H1 (cell line): ENCODE data around the gene ANKRD17.

Experiments used
- CHD1 ChIP-seq: IDR thresholded peaks from 2 replicates; pipeline ENCODE4 v1.6.1; 2012; ENCODE audit warnings: low read depth, low read length, improper control_type of control experiment
- CHD2 ChIP-seq: IDR thresholded peaks from 2 replicates; pipeline ENCODE4 v1.6.1; 2012; ENCODE audit warnings: low read length, improper control_type of control experiment
- EZH2 ChIP-seq: fragments of 200-600 bp; sonication (generic); IDR thresholded peaks from 2 replicates; pipeline ENCODE4 v1.7.1; 2012; ENCODE audit warnings: low read depth, mild to moderate bottlenecking, moderate library complexity, low read length, inconsistent platforms; ENCODE audit not compliant: severe bottlenecking
- JUN ChIP-seq: IDR thresholded peaks from 2 replicates; pipeline ENCODE4 v1.6.1; 2011; ENCODE audit warnings: low read depth, mild to moderate bottlenecking, improper control_type of control experiment, low read length
- POLR2AphosphoS5 ChIP-seq: IDR thresholded peaks from 2 replicates; pipeline ENCODE4 v1.6.1; 2011; ENCODE audit warnings: low read depth, low read length
- TAF1 ChIP-seq: IDR thresholded peaks from 2 replicates; pipeline ENCODE4 v1.6.1; 2011; ENCODE audit warnings: mild to moderate bottlenecking, low read depth, low read length
- TF ChIP-seq, protein P1 (sequence below), 3 experiments: IDR thresholded peaks; 1 replicate in 2 of 3; 2 replicates in 1 of 3; pipeline versions ENCODE4 v1.5.1 to v1.6.1; 2011; ENCODE audit warnings: low read length in 3 of 3, mild to moderate bottlenecking in 3 of 3, inconsistent platforms in 2 of 3, low read depth in 1 of 3, moderate library complexity in 1 of 3; ENCODE audit not compliant: insufficient read depth in 1 of 3; ENCODE audit errors: control extremely low read depth in 1 of 3

DNA sequence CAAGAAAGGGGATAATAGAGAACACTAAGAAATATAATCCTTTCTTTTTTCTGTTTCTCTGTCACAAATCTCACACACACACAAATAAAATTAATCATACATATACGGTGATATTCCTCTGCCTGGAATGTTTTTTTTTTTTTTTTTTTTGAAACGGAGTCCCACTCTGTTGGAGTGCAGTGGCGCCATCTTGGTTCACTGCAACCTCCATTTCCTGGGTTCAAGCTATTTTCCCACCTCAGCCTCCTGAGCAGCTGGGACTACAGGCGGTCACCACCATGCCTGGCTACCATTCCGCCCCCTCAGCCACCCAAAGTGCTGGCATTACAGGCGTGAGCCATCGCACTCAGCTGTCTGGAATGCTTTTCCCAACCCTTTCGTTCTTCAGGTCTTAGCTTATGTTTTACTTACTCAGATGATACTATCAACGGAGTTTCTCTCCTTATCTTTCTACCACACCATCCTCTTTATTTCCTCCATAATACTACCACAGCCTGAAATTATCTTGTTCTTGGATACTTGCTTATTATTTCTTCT is 69.3 kb downstream of the ANKRD17 start:
- TF ChIP-seq POLR2AphosphoS5 (no peak), TAF1 (no peak), CHD1 (no peak), CHD2 (no peak), EZH2 (no peak), JUN (no peak)
- TF ChIP-seq, protein P1, sequence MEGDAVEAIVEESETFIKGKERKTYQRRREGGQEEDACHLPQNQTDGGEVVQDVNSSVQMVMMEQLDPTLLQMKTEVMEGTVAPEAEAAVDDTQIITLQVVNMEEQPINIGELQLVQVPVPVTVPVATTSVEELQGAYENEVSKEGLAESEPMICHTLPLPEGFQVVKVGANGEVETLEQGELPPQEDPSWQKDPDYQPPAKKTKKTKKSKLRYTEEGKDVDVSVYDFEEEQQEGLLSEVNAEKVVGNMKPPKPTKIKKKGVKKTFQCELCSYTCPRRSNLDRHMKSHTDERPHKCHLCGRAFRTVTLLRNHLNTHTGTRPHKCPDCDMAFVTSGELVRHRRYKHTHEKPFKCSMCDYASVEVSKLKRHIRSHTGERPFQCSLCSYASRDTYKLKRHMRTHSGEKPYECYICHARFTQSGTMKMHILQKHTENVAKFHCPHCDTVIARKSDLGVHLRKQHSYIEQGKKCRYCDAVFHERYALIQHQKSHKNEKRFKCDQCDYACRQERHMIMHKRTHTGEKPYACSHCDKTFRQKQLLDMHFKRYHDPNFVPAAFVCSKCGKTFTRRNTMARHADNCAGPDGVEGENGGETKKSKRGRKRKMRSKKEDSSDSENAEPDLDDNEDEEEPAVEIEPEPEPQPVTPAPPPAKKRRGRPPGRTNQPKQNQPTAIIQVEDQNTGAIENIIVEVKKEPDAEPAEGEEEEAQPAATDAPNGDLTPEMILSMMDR (IDR thresholded peaks at IDR 0.05; ENCODE audit: control extremely low read depth in 1 of 3, insufficient read depth in 1 of 3, low read depth in 1 of 3, low read length in 3 of 3), result no peak
